SK-N-SH (cell line): ENCODE results near the gene FAM107B.

Experiments
- EP300 ChIP-seq, 2 experiments: IDR thresholded peaks; 2 replicates each; pipeline versions ENCODE4 v1.4.0 to v1.6.1; 2012; ENCODE audit warnings: borderline replicate concordance in 1 of 2, low read depth in 1 of 2, low read length in 1 of 2
- GABPA ChIP-seq: IDR thresholded peaks from 2 replicates; pipeline ENCODE4 v1.4.0; 2012; ENCODE audit warnings: low read depth, mild to moderate bottlenecking
- GATA2 ChIP-seq: sonication (generic); formaldehyde crosslinking; IDR thresholded peaks from 2 replicates; pipeline ENCODE4 v1.5.0; 2020; ENCODE audit warnings: mild to moderate bottlenecking, missing genetic modification reagents
- JUND ChIP-seq: IDR thresholded peaks from 2 replicates; pipeline ENCODE4 v1.4.0; 2012
- MEF2A ChIP-seq: IDR thresholded peaks from 2 replicates; pipeline ENCODE4 v1.4.0; 2012; ENCODE audit warnings: low read depth, borderline replicate concordance
- NFIC ChIP-seq: IDR thresholded peaks from 2 replicates; pipeline ENCODE4 v1.4.0; 2012; ENCODE audit warnings: borderline replicate concordance
- POLR2AphosphoS5 ChIP-seq: IDR thresholded peaks from 2 replicates; pipeline ENCODE4 v1.6.1; 2012; ENCODE audit warnings: low read depth, low read length
- SMC3 ChIP-seq: IDR thresholded peaks from 2 replicates; pipeline ENCODE4 v1.6.1; 2012; ENCODE audit warnings: low read depth, low read length, improper control_type of control experiment
- YY1 ChIP-seq: IDR thresholded peaks from 2 replicates; pipeline ENCODE4 v1.4.0; 2012; ENCODE audit warnings: low read depth, mild to moderate bottlenecking
- TF ChIP-seq, protein P1 (sequence below): fragments of 200-600 bp; sonication (generic); IDR thresholded peaks from 2 replicates; pipeline ENCODE4 v1.6.1; 2017; ENCODE audit warnings: antibody characterized with exemption, mild to moderate bottlenecking, moderate library complexity
- TF ChIP-seq, protein P2 (sequence below): IDR thresholded peaks from 2 replicates; pipeline ENCODE4 v1.6.1; 2012; ENCODE audit warnings: mild to moderate bottlenecking, low read depth, low read length, moderate library complexity

GRCh38 chr10:14533295-14533694 lies 241.4 kb downstream of the FAM107B start:
- TF ChIP-seq, protein P1, sequence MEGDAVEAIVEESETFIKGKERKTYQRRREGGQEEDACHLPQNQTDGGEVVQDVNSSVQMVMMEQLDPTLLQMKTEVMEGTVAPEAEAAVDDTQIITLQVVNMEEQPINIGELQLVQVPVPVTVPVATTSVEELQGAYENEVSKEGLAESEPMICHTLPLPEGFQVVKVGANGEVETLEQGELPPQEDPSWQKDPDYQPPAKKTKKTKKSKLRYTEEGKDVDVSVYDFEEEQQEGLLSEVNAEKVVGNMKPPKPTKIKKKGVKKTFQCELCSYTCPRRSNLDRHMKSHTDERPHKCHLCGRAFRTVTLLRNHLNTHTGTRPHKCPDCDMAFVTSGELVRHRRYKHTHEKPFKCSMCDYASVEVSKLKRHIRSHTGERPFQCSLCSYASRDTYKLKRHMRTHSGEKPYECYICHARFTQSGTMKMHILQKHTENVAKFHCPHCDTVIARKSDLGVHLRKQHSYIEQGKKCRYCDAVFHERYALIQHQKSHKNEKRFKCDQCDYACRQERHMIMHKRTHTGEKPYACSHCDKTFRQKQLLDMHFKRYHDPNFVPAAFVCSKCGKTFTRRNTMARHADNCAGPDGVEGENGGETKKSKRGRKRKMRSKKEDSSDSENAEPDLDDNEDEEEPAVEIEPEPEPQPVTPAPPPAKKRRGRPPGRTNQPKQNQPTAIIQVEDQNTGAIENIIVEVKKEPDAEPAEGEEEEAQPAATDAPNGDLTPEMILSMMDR = no peak
- TF ChIP-seq GABPA = no peak
- no peak for TF ChIP-seq POLR2AphosphoS5
- no peak for TF ChIP-seq GATA2 (CRISPR knock-in tag)
- no peak for TF ChIP-seq MEF2A
- TF ChIP-seq JUND = no peak
- TF ChIP-seq, protein P2, sequence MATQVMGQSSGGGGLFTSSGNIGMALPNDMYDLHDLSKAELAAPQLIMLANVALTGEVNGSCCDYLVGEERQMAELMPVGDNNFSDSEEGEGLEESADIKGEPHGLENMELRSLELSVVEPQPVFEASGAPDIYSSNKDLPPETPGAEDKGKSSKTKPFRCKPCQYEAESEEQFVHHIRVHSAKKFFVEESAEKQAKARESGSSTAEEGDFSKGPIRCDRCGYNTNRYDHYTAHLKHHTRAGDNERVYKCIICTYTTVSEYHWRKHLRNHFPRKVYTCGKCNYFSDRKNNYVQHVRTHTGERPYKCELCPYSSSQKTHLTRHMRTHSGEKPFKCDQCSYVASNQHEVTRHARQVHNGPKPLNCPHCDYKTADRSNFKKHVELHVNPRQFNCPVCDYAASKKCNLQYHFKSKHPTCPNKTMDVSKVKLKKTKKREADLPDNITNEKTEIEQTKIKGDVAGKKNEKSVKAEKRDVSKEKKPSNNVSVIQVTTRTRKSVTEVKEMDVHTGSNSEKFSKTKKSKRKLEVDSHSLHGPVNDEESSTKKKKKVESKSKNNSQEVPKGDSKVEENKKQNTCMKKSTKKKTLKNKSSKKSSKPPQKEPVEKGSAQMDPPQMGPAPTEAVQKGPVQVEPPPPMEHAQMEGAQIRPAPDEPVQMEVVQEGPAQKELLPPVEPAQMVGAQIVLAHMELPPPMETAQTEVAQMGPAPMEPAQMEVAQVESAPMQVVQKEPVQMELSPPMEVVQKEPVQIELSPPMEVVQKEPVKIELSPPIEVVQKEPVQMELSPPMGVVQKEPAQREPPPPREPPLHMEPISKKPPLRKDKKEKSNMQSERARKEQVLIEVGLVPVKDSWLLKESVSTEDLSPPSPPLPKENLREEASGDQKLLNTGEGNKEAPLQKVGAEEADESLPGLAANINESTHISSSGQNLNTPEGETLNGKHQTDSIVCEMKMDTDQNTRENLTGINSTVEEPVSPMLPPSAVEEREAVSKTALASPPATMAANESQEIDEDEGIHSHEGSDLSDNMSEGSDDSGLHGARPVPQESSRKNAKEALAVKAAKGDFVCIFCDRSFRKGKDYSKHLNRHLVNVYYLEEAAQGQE = no peak
- TF ChIP-seq YY1 = no peak
- no peak for TF ChIP-seq EP300 (IDR thresholded peaks at IDR 0.05; ENCODE audit: borderline replicate concordance in 1 of 2, low read depth in 1 of 2, low read length in 1 of 2)
- no peak for TF ChIP-seq SMC3
- no peak for TF ChIP-seq NFIC
